ENCODE results near the gene CCPG1. TPM values are rescaled to one million over a fixed set of nuclear protein-coding genes. Genes with fewer than 3 reads are reported as not detected.

CCPG1 gene
- total RNA-seq, 6 donors from 2014 or later: 33.0 to 88.9 (median 58.9) TPM

DNA sequence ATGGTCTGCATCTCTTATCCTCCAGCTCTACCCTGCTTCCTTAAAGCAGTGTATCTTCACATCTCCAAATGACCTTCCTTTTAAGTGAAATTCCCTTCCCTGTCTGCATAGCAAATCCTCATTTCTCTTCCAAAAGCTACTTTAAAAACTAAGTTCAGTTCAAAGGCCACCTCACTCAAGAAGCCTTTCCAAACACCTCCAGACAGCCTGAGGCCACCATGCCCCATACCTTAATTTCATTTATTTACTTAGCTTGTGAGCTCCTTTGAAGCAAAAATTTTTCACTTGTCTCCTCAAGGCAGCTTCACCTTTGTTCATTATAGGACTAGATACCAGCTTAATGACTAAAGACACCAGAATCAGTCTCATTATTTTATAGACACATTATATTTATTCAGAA, 49.7 kb downstream of the CCPG1 start:
- DNase-seq: no peak
- Histone ChIP-seq H3K4me1 (no peaks in the 10 kb centered on the region), H3K9me3 (no peaks in the 10 kb centered on the region), H3K4me3 (no peak overlapping the region), H3K27me3 (no peaks in the 10 kb centered on the region), H3K27ac (no peak overlapping the region), H3K36me3 (peaks cover 0 to 39% (median 14%) of the 10 kb centered on the region in 4 donors)
- ATAC-seq (ENCODE audit: low FRiP score in 2 of 2): no peak
- TF ChIP-seq EP300 (IDR thresholded peaks at IDR 0.05) (no peak), POLR2AphosphoS5 (IDR thresholded peaks at IDR 0.05) (no peak), POLR2A (IDR thresholded peaks at IDR 0.05) (no peak)
- TF ChIP-seq, protein P1, sequence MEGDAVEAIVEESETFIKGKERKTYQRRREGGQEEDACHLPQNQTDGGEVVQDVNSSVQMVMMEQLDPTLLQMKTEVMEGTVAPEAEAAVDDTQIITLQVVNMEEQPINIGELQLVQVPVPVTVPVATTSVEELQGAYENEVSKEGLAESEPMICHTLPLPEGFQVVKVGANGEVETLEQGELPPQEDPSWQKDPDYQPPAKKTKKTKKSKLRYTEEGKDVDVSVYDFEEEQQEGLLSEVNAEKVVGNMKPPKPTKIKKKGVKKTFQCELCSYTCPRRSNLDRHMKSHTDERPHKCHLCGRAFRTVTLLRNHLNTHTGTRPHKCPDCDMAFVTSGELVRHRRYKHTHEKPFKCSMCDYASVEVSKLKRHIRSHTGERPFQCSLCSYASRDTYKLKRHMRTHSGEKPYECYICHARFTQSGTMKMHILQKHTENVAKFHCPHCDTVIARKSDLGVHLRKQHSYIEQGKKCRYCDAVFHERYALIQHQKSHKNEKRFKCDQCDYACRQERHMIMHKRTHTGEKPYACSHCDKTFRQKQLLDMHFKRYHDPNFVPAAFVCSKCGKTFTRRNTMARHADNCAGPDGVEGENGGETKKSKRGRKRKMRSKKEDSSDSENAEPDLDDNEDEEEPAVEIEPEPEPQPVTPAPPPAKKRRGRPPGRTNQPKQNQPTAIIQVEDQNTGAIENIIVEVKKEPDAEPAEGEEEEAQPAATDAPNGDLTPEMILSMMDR (IDR thresholded peaks at IDR 0.05): no peak

GRCh38 chr15:55357774-55358173, 50.4 kb downstream of the CCPG1 start:
- 90 to 92% methylated on average over 2 of the region's 2 CpGs for WGBS, 2 donors
- peaks cover 0 to 33% (median 10%) of the 10 kb centered on the region in 4 donors for H3K36me3 ChIP-seq
- TF ChIP-seq, protein P1 (IDR thresholded peaks at IDR 0.05): no peak
- TF ChIP-seq POLR2AphosphoS5 (IDR thresholded peaks at IDR 0.05) (no peak), EP300 (IDR thresholded peaks at IDR 0.05) (no peak), POLR2A (IDR thresholded peaks at IDR 0.05) (no peak)

GRCh38 chr15:55356985-55357585, 51.1 kb downstream of the CCPG1 start:
- Histone ChIP-seq H3K27me3 (no peaks in the 10 kb centered on the region), H3K4me3 (no peak overlapping the region), H3K9me3 (no peaks in the 10 kb centered on the region), H3K36me3 (peaks cover 0 to 34% (median 6%) of the 10 kb centered on the region in 4 donors), H3K4me1 (no peaks in the 10 kb centered on the region), H3K27ac (no peak overlapping the region)
- WGBS, 2 donors: 97 to 98% methylated on average over 5 of the region's 5 CpGs
- no peak for DNase-seq
- TF ChIP-seq POLR2A (IDR thresholded peaks at IDR 0.05): no peak
- no peak for TF ChIP-seq EP300 (IDR thresholded peaks at IDR 0.05)
- TF ChIP-seq, protein P1 (IDR thresholded peaks at IDR 0.05): no peak
- TF ChIP-seq POLR2AphosphoS5 (IDR thresholded peaks at IDR 0.05): no peak
- no peak for ATAC-seq (ENCODE audit: low FRiP score in 2 of 2)

More at GRCh38 chr15:55357774-55358173, 50.4 kb downstream of the CCPG1 start:
- Histone ChIP-seq H3K9me3 (no peaks in the 10 kb centered on the region), H3K27ac (no peak overlapping the region), H3K27me3 (no peaks in the 10 kb centered on the region), H3K4me3 (no peak overlapping the region), H3K4me1 (no peaks in the 10 kb centered on the region)
- no peak for DNase-seq
- ATAC-seq (ENCODE audit: low FRiP score in 2 of 2): no peak

DNA sequence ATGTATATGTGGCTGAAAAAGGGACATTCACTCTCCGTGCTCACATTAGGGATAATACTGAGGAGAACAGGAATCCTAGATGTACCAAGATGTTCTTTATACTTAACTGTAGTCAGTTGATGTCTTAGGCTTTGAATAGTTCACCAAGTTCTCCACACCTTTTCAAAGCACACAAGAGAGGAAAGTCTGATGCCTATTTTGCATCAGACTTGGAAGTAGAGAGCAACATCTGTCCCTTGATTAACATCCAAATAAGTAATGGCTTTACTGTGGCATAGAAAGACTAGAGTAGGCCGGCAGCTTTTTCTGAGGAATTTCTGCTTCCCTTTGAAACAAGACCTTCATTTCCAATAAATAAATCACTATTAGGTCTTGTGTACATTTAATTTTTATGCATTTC, 55.1 kb downstream of the CCPG1 start:
- no peak for TF ChIP-seq POLR2AphosphoS5 (IDR thresholded peaks at IDR 0.05)
- no peak for TF ChIP-seq EP300 (IDR thresholded peaks at IDR 0.05)
- no peak for TF ChIP-seq POLR2A (IDR thresholded peaks at IDR 0.05)
- TF ChIP-seq, protein P1 (IDR thresholded peaks at IDR 0.05): no peak
- DNase-seq (no peak), ATAC-seq (ENCODE audit: low FRiP score in 2 of 2) (no peak)
- H3K9me3 ChIP-seq: no peaks in the 10 kb centered on the region
- H3K4me1 ChIP-seq: no peaks in the 10 kb centered on the region
- H3K36me3 ChIP-seq: peaks cover 0 to 29% (median 2%) of the 10 kb centered on the region in 4 donors
- WGBS, 2 donors: 89 to 93% methylated on average over 2 of the region's 2 CpGs
- no peak overlapping the region for H3K4me3 ChIP-seq
- H3K27ac ChIP-seq: no peak overlapping the region
- H3K27me3 ChIP-seq: no peaks in the 10 kb centered on the region

GRCh38 chr15:55349282-55349681, 58.9 kb downstream of the CCPG1 start:
- peaks cover 0 to 6% (median 0%) of the 10 kb centered on the region in 4 donors for H3K4me1 ChIP-seq
- no peak for DNase-seq
- ATAC-seq (ENCODE audit: low FRiP score in 2 of 2): no peak
- 96 to 100% methylated on average over 2 of the region's 2 CpGs for WGBS, 2 donors
- no peak for TF ChIP-seq POLR2AphosphoS5 (IDR thresholded peaks at IDR 0.05)
- TF ChIP-seq EP300 (IDR thresholded peaks at IDR 0.05): no peak
- TF ChIP-seq POLR2A (IDR thresholded peaks at IDR 0.05): no peak
- TF ChIP-seq, protein P1 (IDR thresholded peaks at IDR 0.05): no peak
- H3K9me3 ChIP-seq: no peaks in the 10 kb centered on the region
- peaks cover 0 to 14% (median 2%) of the 10 kb centered on the region in 4 donors for H3K36me3 ChIP-seq
- no peaks in the 10 kb centered on the region for H3K27me3 ChIP-seq
- no peak overlapping the region for H3K4me3 ChIP-seq
- no peak overlapping the region for H3K27ac ChIP-seq

Measured in upper lobe of left lung (tissue), 6 donors.